Right renal cortex interstitium (tissue), 3 donors: ENCODE data around the gene SURF6. TPM values are rescaled to one million over a fixed set of nuclear protein-coding genes. Genes with fewer than 3 reads are reported as not detected.
"Not testable (repeated sequence)": the region's sequence is repeated elsewhere in the genome, so short reads cannot be mapped to it uniquely, and the experiment has no call there.

ENCODE experiments used
- DNase-seq, 3 donors: peaks; one replicate each; pipeline ENCODE4 v3.0.0-alpha.2; 2013; ENCODE audit warnings: low read depth in 3 of 3, low spot score in 2 of 3
- polyA plus RNA-seq, 3 donors: library from polyadenylated mRNA; unstranded; fragments of 120-200 nt; gene quantifications; one replicate each; pipeline ENCODE4 v1.2.1, GENCODE V29; 2013; ENCODE audit not compliant: insufficient read length in 3 of 3

The SURF6 gene
- polyA plus RNA-seq, 3 donors = 23.4 to 27.3 (median 27.2) TPM

- no peak for DNase-seq
Observed at GRCh38 chr9:133301253-133302230, 34.4 kb downstream of the SURF6 start.

GRCh38 chr9:133299996-133300395 lies 36.0 kb downstream of the SURF6 start:
- not testable (repeated sequence) for DNase-seq

- no peak for DNase-seq
Observed at GRCh38 chr9:133294257-133294656, 41.7 kb downstream of the SURF6 start.

GRCh38 chr9:133290751-133291302 lies 45.2 kb downstream of the SURF6 start:
- DNase-seq = no peak

- no peak for DNase-seq
Observed at GRCh38 chr9:133286523-133286922, 49.5 kb downstream of the SURF6 start.

GRCh38 chr9:133285252-133285775 lies 50.7 kb downstream of the SURF6 start:
- DNase-seq = no peak

- no peak for DNase-seq
Observed at GRCh38 chr9:133284362-133284761, 51.6 kb downstream of the SURF6 start.

- not testable (repeated sequence) for DNase-seq
Observed at GRCh38 chr9:133283255-133284032, 52.5 kb downstream of the SURF6 start.

GRCh38 chr9:133282464-133283238 lies 53.3 kb downstream of the SURF6 start:
- no peak for DNase-seq

- no peak for DNase-seq
Observed at GRCh38 chr9:133280392-133280791, 55.6 kb downstream of the SURF6 start.

Other genes starting within 250 kb of the SURF6 start
- 10 to 100 TPM; 32.3 to 32.7 (median 32.5) TPM for gene RALGDS, start 214.9 kb downstream of the SURF6 start, polyA plus RNA-seq
- 1 to 10 TPM; 1.3 to 1.6 (median 1.6) TPM for gene GBGT1, start 172.3 kb downstream of the SURF6 start, polyA plus RNA-seq
- gene OBP2B, start 126.9 kb downstream of the SURF6 start, polyA plus RNA-seq = under 1 TPM in 1 of 3 donors, not detected in 2; 0.64 TPM
- gene ABO, start 61.0 kb downstream of the SURF6 start, polyA plus RNA-seq = 10 to 100 TPM in 2 of 3 donors, 1 to 10 TPM in 1; 6.8 to 19.5 (median 18.7) TPM
- 10 to 100 TPM; 23.3 to 25.0 (median 24.5) TPM for gene MED22, start 11.9 kb upstream of the SURF6 start, polyA plus RNA-seq
- gene RPL7A, start 12.0 kb upstream of the SURF6 start, polyA plus RNA-seq = 1,000 to 10,000 TPM; 2,744 to 2,837 (median 2,799) TPM
- gene SURF1, start 20.3 kb upstream of the SURF6 start, polyA plus RNA-seq = 10 to 100 TPM; 36.6 to 47.0 (median 42.2) TPM
- 10 to 100 TPM; 20.6 to 25.1 (median 23.0) TPM for gene SURF2, start 20.4 kb upstream of the SURF6 start, polyA plus RNA-seq
- 100 to 1,000 TPM; 160 to 175 (median 164) TPM for gene SURF4, start 39.9 kb upstream of the SURF6 start, polyA plus RNA-seq
- 1 to 10 TPM; 2.2 to 3.6 (median 3.4) TPM for gene STKLD1, start 40.2 kb upstream of the SURF6 start, polyA plus RNA-seq
- gene REXO4, start 81.8 kb upstream of the SURF6 start, polyA plus RNA-seq = 10 to 100 TPM; 26.9 to 30.7 (median 29.7) TPM
- 1 to 10 TPM; 5.9 to 7.2 (median 6.3) TPM for gene ADAMTS13, start 86.2 kb upstream of the SURF6 start, polyA plus RNA-seq
- 10 to 100 TPM; 23.3 to 28.1 (median 27.3) TPM for gene CACFD1, start 123.8 kb upstream of the SURF6 start, polyA plus RNA-seq
- 1 to 10 TPM in 2 of 3 donors, under 1 TPM in 1; 0.82 to 1.4 (median 1.0) TPM for gene SLC2A6, start 142.9 kb upstream of the SURF6 start, polyA plus RNA-seq
- gene MYMK, start 188.8 kb upstream of the SURF6 start, polyA plus RNA-seq = not detected
- 1 to 10 TPM; 1.3 to 1.4 (median 1.3) TPM for gene ADAMTSL2, start 198.5 kb upstream of the SURF6 start, polyA plus RNA-seq